GM19351 (cell line): ENCODE results near the gene CNTN5.

ENCODE experiments used
- ATAC-seq: cut with Tn5 transposase; IDR thresholded peaks from one replicate; pipeline ENCODE4 v1.9.1; 2021; ENCODE audit warnings: mild to moderate bottlenecking, moderate library complexity; ENCODE audit not compliant: unreplicated experiment

Gene CNTN5

DNA sequence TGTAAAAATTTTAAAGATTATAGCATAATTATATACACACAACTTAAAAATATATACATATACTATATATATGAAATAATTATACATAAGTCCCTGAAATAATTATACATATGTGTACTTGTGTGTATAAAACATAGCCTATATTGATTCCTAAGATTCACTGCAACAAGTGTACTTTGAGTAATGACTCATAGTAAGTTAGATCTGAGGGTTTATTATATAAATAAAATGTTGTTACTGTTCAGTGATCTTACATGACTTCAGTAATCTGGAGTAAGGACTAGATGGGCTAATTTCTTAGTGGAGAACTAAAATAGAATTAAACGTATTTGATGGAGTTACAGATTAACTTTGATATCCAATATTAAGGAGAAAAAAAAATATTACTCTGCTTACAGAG, 350.5 kb downstream of the CNTN5 start:
- no peak for ATAC-seq

DNA sequence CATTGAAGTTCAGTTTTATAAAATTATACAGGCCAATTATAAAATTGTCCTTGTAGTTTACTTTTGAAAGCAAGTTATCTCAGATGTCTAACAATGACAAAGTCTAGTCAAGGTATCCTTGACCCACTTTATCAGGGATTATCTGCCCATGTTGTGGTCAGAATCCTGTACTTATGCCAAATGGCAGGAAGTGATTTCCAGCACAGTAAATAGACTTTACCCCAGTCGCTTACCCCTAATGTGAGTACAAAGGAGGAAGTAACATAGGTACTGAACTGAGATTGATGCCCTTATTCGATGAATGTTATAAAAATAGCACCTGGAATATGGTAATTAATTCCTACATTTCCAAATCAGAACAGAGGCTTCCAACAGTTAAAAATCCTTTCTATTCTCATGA, 355.7 kb downstream of the CNTN5 start:
- no peak for ATAC-seq

DNA sequence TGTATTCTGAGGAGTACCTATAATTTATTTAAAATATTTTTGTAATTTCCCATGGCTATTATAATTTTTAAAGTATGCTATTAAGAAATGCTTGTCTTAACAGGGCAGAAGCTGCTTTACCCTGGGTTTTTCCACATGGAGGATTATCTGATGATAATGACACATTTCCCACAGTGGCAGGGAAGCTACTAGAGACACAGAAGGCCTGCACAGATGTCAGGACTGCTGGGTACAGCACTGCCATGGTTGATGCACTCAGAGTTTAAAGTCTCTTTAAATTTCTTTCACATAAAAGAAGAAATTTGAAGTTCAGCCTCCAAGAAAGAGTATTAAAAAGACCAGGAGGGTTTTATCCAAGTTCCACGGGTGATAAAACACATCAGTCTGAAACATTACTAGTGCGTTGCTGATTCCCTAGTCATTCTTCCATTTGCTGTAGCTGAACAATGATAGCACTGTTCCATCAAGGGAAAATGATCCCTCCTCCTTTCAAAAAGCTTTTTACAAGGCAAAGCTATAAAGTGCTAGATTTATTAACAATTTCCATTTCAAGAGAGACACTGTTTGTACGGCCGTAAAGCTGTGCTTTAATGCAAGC, 363.0 kb downstream of the CNTN5 start:
- ATAC-seq: no peak

DNA sequence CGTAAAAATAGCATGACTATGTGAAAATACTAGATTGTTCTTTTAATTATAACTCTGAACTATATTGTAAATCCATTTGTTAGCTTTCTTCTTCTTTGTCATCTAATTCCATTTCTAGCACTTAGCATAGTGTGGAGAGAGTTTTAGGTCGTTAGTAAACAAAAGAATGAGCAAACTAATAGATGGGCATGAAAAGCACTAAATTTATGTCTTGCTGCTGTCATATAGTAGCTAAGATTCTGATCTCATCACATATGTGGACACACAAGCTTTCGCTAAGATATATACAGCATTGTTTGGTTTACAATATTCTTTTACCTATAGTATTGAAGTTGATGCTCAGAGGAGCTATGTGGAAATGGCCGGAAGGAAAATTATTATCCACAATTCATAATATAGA, 370.5 kb downstream of the CNTN5 start:
- ATAC-seq: no peak

DNA sequence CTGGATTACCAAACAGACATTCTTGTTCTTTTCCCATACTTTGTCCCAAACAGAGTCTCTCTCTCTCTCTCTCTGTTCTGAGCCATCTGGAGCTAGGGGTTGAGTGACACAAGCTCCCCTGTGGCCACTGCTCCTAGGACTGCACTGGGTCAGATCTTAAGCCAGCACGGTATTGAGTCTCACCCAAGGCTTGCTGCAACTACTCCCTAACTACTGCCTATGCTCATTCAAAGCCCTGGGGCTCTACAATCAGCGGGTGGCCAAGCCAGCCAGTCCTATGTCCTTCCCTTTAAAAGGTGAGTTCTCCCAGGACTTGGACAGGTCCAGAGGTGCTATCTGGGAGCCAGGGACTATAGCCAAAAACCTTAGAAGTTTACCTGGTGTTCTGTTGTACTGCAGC, 385.6 kb downstream of the CNTN5 start:
- no peak for ATAC-seq

DNA sequence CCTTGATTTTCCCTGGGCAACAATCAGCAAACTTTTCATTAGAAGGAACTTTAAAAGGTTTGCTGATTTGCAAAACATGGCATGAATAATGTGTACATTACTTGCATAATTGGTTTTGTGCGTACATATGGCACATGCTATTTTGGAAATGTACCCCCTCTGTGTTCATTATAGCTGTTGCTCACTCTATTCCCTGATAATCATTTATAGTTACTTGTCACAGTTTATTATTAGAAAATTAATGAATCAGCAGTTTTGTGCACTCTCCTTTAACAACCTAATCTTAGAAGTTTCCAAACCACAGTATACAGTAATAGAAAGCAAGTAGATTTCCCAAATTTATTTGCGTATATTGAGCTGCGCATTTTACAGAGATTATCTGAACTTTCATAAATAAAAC, 389.9 kb downstream of the CNTN5 start:
- no peak for ATAC-seq

DNA sequence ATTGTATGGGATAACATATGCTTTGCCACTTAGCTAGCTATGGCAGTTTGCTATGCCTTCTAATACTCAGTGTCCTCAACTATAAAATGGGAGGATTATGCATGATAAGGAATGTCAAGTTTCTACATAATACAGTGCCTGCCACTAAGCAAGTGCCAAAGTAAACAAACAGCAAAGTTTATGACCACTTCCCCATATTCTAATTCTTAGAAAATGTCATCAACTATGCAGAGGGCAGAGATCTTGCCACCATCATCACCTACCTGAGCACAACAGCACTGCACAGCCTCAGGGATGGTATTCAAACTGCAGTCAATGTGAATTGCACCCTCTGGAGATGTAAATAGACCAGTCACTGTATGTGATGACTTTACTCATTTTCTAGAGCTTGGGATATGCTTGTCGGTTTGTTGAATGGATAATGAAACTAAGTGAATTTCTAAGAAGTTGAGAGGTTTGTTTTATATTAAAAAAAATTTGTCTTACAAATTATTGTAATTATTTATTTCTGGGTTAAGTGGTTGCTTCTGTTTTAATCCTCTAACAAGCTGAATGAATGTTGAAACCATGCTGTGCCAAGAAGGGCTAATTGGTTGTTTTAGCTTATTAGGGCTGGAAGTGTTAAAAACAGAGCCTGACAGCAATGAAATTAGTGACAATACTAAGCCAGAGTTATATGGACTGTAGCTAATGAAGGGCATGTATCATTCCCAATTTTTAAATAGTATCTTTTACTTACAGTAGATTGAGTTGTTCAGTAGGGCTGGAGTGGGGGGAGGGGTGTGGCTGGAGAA, 398.4 kb downstream of the CNTN5 start:
- no peak for ATAC-seq

DNA sequence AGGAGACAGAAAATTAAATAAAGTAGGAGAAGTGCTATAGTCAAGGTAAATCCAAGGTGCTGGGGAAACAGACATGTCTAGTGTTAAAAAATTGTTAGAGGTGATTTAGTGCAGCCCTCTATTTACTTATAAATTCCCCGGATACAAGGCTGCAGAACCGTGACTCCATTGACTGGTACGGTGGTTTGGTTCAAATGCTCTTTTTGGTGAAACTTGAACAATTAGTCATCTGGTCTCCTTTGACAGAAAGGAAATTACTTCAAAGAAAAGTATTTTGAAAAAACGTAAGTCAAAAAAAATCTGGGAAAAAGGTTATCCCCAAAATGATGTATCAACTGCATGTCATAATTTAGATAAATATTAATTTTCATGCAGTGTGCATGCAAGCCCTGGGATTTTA, 399.2 kb downstream of the CNTN5 start:
- ATAC-seq: no peak

DNA sequence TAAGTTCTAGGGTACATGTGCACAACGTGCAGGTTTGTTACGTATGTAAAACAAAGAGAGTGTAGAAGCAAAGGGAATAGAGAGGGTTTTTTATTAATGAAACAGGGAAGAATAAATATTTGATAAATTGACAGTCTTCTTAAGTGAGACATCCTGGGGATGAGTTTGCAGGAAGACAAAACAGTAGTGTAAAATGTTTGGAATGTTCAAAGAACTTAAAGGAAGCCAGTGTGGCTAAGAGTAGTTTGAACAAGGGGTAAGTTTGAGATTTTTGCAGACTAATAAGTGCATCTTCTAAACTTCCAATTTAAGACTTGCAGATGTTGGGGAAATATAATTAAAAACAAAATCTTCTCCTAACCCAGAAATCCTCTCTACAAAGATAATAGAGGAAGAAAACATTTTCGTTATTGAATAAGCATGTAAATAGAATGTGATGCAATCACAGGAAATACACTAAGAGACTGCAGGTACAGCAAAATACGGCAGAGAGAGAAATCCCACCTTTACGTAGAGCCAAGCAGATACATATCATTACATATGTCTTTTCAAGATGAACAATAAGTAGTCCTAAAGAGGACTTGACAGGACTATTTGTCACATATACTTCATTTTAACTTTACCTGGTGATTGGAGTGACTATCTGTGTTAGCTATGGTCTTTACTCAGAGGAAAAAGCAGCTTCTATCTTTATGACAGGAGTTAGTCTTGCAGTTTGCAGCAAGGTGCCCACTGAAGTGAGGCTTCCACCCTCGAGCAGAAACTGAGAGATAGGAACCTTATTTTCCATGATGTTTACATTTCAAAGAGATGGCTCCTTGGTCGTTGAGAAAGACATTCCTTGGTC, 402.1 kb downstream of the CNTN5 start:
- no peak for ATAC-seq

DNA sequence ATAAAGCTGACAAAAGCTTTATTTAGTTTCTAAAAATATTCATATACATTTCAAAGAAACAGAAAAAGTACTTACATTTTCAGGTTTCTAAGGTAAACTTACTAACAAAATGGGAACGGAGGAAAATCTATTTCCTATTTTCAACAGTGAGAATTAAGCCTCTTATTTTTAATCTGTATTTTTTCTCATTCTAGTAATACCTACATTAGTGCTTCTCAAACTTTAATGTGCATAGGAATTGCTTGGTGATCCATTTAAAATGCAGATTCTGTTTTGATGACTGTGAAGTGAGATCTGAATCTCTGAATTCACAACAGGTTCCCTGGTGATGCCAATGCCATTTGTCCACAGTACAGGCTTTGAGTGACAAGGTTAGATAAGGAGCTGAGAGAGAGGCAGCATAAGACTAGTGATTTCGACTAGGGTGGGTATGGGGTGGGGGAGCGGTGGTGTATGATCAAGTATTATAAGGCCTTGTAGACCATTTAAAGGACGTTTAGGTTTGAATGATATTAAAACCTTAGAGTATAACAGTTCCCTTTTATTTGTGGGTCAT, 402.8 kb downstream of the CNTN5 start:
- ATAC-seq: no peak

DNA sequence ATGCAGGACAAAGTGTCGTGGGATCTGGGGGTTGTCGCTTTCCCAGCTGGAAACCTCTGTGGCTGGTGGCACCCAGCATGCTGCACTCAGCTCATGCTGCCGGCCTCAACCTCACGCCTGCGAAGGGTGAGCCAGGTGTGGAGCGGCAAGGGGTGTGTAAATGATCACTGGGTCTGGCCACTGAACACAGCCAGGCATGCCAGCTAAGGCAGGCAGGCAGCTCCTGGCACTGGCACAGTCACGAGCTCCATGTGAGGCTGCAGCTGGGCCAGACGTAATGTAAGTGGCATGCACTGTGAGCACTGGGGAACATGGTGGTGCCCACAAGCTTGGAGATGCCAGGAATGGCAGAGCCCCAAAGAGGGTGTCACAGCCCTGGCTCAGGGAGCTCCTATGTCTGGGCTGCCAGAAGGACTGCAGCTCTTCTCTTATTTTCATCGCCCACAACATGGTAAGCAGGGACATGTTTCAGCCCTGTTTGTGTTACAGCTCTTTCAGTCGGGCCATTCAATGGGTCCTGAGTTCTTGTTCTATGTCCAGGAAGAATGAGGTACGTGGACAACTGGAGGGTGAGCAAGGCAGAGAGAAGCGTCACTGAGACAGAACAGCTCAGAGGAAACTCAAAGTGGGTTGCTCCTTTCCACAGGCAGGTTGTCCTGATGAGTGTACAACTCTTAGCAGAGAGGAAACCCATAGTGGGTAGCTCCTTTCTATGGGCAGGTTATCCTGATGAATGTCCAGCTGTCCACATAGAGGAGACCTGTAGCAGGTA, 403.8 kb downstream of the CNTN5 start:
- no peak for ATAC-seq

DNA sequence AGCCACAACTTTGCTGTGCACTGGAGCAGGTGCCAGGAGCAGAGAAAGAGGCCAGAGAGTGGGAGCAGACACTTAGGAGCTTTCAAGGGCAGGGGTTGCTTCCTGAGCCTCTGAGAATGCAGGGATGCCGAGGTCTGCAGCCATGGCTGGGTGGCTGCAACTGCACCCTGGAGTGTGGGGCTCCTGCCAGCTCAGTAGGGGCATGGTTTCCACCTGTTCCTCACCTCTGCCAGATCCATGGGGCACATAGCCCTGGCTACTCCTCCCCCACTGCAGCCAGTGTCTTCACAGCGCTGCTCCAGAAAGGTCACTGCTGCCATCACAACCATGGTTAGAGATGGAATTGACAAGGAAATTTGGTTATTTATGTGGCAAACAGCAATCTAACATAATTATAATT, 404.8 kb downstream of the CNTN5 start:
- ATAC-seq: no peak

DNA sequence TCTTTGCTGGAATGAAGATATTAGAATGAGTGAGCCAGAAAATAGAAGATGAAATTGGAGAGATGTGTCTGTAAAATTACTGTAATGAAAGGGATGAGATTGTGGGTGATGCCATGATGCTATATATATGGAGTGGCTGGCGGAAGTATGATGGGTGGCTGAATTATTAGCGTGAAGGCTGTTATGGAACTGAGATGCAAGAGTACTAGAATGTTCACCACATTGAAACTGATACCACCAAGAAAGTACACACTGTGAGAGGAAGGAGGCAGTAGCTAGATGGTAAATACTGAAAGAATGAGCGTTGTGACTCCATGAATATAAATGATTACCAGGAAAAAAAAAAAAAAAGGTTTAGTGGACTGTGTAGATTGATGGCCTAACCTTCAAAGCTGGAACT, 411.9 kb downstream of the CNTN5 start:
- no peak for ATAC-seq

DNA sequence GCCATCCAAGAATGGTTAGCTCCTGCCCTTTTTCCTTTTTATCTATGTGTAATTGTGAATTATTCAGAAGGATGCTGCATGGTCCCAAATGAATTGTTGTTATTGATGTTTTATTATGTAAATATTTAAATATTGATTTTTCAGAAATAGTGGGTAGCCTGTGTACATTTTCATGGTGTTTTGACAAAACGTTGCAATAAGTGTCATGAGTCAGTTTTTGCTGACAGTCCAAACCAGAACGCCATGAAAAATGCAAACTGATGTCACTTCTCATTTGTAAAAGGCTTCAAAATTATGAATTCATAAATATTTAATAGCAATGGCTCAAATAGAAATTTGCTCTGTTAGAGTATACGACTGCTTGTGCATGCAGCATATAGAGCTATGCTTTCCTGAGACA, 422.5 kb downstream of the CNTN5 start:
- ATAC-seq: no peak

DNA sequence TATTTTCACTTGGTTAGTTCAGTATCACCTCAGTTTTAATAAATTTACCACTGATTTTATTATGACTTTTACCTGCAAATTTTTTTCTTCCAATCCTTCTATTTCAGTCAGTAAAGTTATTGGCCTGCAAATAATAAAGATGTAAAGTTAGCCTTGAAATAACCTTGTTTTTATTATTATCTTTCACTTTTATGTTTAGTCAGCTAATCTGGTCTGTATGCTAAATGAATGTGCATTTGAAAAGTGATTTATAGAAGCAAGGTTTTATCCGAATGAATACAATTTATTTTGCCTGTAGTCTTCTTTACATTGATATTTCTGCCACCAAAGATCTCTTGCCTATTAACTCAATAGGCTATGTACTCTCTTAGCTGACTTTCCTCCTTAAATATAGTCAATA, 425.7 kb downstream of the CNTN5 start:
- no peak for ATAC-seq

DNA sequence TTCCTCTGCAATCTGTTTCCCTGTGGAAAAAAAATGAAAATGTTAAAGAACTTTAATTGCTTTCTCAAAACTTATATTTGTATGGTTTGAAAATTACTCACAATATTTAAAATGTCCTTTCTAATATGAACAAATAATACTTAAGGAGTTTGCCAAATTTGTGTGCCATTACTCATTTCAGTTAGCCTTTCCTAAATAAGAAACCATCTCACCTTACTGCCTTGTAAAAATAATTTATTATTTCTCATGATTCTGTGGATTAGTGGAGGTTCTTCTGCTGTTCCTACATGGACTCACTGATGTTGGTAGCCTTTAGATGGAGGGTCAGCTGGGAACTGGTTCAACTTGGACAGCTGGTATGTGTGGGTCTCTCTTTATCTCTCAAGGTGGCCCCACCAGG, 428.6 kb downstream of the CNTN5 start:
- no peak for ATAC-seq

DNA sequence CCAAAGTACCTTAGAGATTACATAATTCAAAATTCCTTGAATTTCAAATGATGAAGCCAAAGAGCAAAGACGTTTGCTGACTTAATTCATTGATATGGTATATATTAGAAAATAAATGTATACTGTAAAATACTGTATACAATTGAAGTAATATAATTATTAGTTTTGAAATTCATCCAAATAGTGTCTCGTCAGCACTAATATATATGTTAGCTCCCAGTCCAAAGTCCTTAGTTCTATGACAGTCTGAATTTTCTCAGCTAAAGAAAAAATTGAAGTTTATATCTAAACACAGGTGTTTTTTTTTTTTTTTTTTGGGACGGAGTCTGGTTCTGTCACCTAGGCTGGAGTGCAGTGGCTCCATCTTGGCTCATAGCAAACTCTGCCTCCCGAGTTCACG, 431.3 kb downstream of the CNTN5 start:
- no peak for ATAC-seq

DNA sequence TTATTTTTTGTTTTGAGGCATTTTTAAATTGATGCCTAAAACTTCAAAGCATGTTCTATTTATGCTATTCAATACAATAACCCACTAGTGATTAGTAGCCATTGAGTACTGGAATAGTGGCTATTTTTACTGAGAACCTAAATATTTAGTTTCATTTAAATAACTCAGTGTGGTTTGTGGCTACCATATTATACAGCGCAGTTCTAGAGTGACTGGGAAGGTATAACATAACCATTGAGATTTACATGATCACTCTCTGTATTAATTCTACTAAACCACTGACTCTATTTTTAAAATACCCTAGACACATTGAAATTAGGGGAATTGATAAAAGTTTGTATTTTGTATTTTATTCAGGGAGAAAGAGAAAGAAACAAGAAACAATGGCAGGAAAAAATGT, 441.2 kb downstream of the CNTN5 start:
- ATAC-seq: no peak

DNA sequence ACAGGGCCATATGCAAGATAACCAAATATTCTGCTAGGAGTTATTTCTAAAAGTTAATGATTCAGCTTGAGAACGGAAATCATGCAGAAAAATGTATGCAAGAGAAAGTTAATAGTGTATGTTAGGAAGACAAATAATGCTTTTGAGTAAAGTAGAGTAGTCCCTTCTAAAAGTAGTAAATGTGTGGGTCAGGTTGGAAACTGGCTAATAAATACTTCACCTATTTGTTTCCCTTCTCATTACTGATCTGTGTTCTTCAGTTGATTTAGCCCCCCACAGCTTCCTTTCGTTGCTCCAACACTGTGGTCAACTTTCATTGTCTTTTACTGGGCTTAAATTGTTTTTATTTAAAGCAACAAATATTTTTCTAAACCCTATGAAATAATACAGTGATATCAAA, 444.2 kb downstream of the CNTN5 start:
- ATAC-seq: no peak

DNA sequence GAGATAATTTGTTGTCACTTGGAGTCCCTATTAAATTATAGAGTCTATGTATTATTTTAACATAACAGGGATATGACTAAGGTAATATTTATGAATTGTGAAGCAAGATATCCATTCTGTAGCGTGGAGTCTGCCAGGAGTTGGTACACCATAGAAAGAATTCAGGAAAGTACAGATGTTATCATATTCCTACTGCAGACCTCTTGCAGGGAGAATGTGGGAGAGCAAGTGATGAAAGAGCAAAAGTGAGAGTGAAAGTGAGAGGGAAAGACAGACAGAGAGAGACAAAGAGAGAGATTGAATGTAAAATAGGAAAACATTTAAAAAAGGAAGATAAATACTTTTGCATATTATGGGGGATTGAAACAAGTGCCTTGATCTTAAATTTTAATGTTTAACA, 468.8 kb downstream of the CNTN5 start:
- no peak for ATAC-seq

DNA sequence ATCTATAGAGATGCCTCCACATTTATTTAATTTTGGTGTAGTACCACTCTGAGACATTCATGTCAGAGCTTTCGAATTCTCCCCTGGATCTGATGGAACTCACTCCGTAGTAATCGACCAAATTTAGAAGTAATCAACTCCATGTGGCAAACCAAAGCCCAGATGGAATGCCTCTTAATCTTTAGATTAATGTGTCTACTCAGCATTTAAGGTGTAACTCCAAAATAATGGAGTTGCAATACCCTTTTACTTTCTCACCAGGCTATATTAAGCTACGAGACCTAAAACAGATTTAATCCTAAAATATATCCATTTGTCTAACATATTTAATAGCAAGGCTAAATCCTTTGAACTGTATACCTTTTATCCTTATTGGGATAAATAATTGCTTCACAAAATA, 473.3 kb downstream of the CNTN5 start:
- ATAC-seq: no peak
